Body of pancreas (tissue), 4 donors: ENCODE data around the gene DYRK2.

Experiments
- CTCF ChIP-seq, 7 experiments: fragments of 450-650 bp in 4 of 7; fragments of 200-600 bp in 3 of 7; sonication (generic) in 3 of 7; IDR thresholded peaks; one replicate each; pipeline ENCODE4 v1.5.1; 2016 to 2019; ENCODE audit warnings: antibody characterized with exemption in 7 of 7
- POLR2A ChIP-seq, 3 donors: fragments of 450-650 bp; IDR thresholded peaks; one replicate each; pipeline ENCODE4 v1.6.1; 2016; ENCODE audit warnings: antibody characterized with exemption in 3 of 3, mild to moderate bottlenecking in 2 of 3

GRCh38 chr12:67601126-67601525 lies 47.4 kb upstream of the DYRK2 start:
- TF ChIP-seq CTCF (IDR thresholded peaks at IDR 0.05) (no peak), POLR2A (IDR thresholded peaks at IDR 0.05) (no peak)
